Liver (tissue), 3 donors: ENCODE data around the gene CASP10.

Experiments used
- GABPA ChIP-seq, 2 donors: IDR thresholded peaks in 1 of 2; conservative IDR thresholded peaks in 1 of 2; 2 replicates each; pipeline ENCODE4 v1.6.1; 2016; ENCODE audit warnings: antibody characterized with exemption in 2 of 2, mild to moderate bottlenecking in 1 of 2, moderate library complexity in 1 of 2
- RAD21 ChIP-seq, 2 donors: IDR thresholded peaks; 2 replicates each; pipeline ENCODE4 v1.6.1; 2016; ENCODE audit warnings: antibody characterized with exemption in 2 of 2, mild to moderate bottlenecking in 2 of 2
- YY1 ChIP-seq: IDR thresholded peaks from 2 replicates; pipeline ENCODE4 v1.6.1; 2016; ENCODE audit warnings: antibody characterized with exemption, mild to moderate bottlenecking
- TF ChIP-seq, protein P1 (sequence below): fragments of 150-350 bp; IDR thresholded peaks from 2 replicates; pipeline ENCODE4 v1.5.1; 2017; ENCODE audit warnings: improper control_type of control experiment, low read depth, low read length; ENCODE audit not compliant: missing input control
- TF ChIP-seq, protein P2 (sequence below): IDR thresholded peaks from 2 replicates; pipeline ENCODE4 v1.6.1; 2016; ENCODE audit warnings: antibody characterized with exemption
- donor health status: healthy.
- donor health status: healthy.

DNA sequence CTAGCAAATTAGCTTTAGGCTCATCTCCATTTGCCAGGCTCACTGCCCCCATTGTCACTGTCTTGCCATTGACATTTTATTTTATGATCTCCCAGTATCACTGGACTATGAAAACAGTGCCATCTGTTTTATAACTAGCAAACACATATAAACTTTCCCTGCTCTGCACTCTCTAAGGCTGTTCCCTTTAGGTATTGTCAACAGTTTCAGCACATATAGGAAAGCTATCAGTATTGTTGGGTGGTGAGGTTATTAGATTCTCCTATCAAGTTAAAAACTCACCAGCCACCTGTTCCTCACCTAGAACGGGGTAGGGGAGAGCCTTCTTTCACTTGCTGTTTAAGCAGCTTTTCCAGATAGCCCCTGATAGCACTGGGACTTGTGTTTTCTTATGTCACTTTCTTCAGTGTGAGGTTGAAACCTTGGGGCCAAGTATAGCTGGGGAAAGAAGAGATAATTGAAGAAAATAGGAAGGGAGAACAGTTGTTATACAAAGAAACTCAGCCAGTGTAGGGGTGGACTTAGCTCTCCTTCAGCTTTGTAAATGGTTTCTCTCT, 34.4 kb upstream of the CASP10 start:
- TF ChIP-seq, protein P1, sequence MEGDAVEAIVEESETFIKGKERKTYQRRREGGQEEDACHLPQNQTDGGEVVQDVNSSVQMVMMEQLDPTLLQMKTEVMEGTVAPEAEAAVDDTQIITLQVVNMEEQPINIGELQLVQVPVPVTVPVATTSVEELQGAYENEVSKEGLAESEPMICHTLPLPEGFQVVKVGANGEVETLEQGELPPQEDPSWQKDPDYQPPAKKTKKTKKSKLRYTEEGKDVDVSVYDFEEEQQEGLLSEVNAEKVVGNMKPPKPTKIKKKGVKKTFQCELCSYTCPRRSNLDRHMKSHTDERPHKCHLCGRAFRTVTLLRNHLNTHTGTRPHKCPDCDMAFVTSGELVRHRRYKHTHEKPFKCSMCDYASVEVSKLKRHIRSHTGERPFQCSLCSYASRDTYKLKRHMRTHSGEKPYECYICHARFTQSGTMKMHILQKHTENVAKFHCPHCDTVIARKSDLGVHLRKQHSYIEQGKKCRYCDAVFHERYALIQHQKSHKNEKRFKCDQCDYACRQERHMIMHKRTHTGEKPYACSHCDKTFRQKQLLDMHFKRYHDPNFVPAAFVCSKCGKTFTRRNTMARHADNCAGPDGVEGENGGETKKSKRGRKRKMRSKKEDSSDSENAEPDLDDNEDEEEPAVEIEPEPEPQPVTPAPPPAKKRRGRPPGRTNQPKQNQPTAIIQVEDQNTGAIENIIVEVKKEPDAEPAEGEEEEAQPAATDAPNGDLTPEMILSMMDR = no peak
- TF ChIP-seq GABPA (IDR thresholded peaks at IDR 0.05 in 1 of 2, conservative IDR thresholded peaks at IDR 0.05 in 1 of 2) (no peak), RAD21 (IDR thresholded peaks at IDR 0.05) (no peak), YY1 (no peak)
- TF ChIP-seq, protein P2, sequence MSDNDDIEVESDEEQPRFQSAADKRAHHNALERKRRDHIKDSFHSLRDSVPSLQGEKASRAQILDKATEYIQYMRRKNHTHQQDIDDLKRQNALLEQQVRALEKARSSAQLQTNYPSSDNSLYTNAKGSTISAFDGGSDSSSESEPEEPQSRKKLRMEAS = no peak
